Renal cortical epithelial cell (primary cell): ENCODE results near the gene EME2. TPM values are rescaled to one million over a fixed set of nuclear protein-coding genes. Genes with fewer than 3 reads are reported as not detected.
"Not testable (repeated sequence)": the region's sequence is repeated elsewhere in the genome, so short reads cannot be mapped to it uniquely, and the experiment has no call there.

Experiments
- DNase-seq: peaks from one replicate; pipeline ENCODE4 v3.0.0-alpha.2; 2011; ENCODE audit warnings: low read depth
- total RNA-seq: library from RNA; depleted of rRNA; stranded (reverse); fragments of >200 nt; gene quantifications from 2 replicates; pipeline ENCODE4 v1.2.3, GENCODE V29; 2014

EME2 gene
- total RNA-seq = 12.2 and 13.1 TPM in 2 replicates

GRCh38 chr16:1772362-1772907 lies at the start of gene EME2:
TSS of gene EME2 (plus strand) at chr16:1772810. CDS start at chr16:1773228, 418 bp downstream.
- no peak for DNase-seq

GRCh38 chr16:1723450-1724147 lies 49.0 kb upstream of the EME2 start:
- DNase-seq = peak; percentile 46

- no peak for DNase-seq
Measured at GRCh38 chr16:1724491-1724890, 48.1 kb upstream of the EME2 start.

- no peak for DNase-seq
Measured at GRCh38 chr16:1726661-1727502, 45.7 kb upstream of the EME2 start.

GRCh38 chr16:1727651-1728624 lies 44.7 kb upstream of the EME2 start:
- no peak for DNase-seq

- no peak for DNase-seq
Measured at GRCh38 chr16:1729026-1729425, 43.6 kb upstream of the EME2 start.

- DNase-seq = no peak
Measured at GRCh38 chr16:1729445-1729844, 43.2 kb upstream of the EME2 start.

- DNase-seq = no peak
Measured at GRCh38 chr16:1731073-1731472, 41.5 kb upstream of the EME2 start.

GRCh38 chr16:1731603-1732002 lies 41.0 kb upstream of the EME2 start:
- no peak for DNase-seq

- DNase-seq = no peak
Measured at GRCh38 chr16:1732071-1732470, 40.5 kb upstream of the EME2 start.

GRCh38 chr16:1732551-1732987 lies 40.0 kb upstream of the EME2 start:
- DNase-seq = not testable (repeated sequence)

- no peak for DNase-seq
Measured at GRCh38 chr16:1734123-1734522, 38.5 kb upstream of the EME2 start.

- DNase-seq = no peak
Measured at GRCh38 chr16:1734816-1735215, 37.8 kb upstream of the EME2 start.

GRCh38 chr16:1740234-1740633 lies 32.4 kb upstream of the EME2 start:
- no peak for DNase-seq

- DNase-seq = no peak
Measured at GRCh38 chr16:1740781-1741490, 31.7 kb upstream of the EME2 start.

- no peak for DNase-seq
Measured at GRCh38 chr16:1741553-1742165, 31.0 kb upstream of the EME2 start.

- no peak for DNase-seq
Measured at GRCh38 chr16:1743376-1744337, 29.0 kb upstream of the EME2 start.

GRCh38 chr16:1744338-1744840 lies 28.2 kb upstream of the EME2 start:
- DNase-seq = no peak
